HL-60 (cell line): Measurements from ENCODE around the gene DDR1.

Experiments used
- DNase-seq, 2 experiments: peaks; one replicate each; pipeline ENCODE4 v3.0.0-alpha.2; 2010 to 2020; ENCODE audit warnings: low read depth in 1 of 2, low spot score in 1 of 2
- H3K27ac ChIP-seq: fragments of 250-450 bp; sonication (Bioruptor Pico); replicated peaks from 2 replicates; pipeline ENCODE4 v1.5.1; 2020; ENCODE audit warnings: mild to moderate bottlenecking, moderate library complexity
- H3K27me3 ChIP-seq: fragments of 250-450 bp; sonication (Bioruptor Pico); 2 replicates; pipeline ENCODE4 v1.5.1; 2021; ENCODE audit warnings: mild to moderate bottlenecking, moderate library complexity; ENCODE audit not compliant: insufficient read depth, poor library complexity, severe bottlenecking
- H3K4me3 ChIP-seq: replicated peaks from 2 replicates; pipeline ENCODE4 v1.5.1; 2011; ENCODE audit warnings: mild to moderate bottlenecking, control low read depth, low read length; ENCODE audit not compliant: insufficient read depth
- CTCF ChIP-seq: IDR thresholded peaks from one replicate; pipeline ENCODE4 v1.5.1; 2011; ENCODE audit warnings: low read length, control low read depth, inconsistent platforms; ENCODE audit not compliant: insufficient read depth
- GABPA ChIP-seq: IDR thresholded peaks from 2 replicates; pipeline ENCODE4 v1.6.1; 2012; ENCODE audit warnings: low read depth
- POLR2AphosphoS5 ChIP-seq: IDR thresholded peaks from 2 replicates; pipeline ENCODE4 v1.6.1; 2012; ENCODE audit warnings: low read depth
- REST ChIP-seq: IDR thresholded peaks from 2 replicates; pipeline ENCODE4 v1.6.1; 2012; ENCODE audit warnings: low read depth; ENCODE audit not compliant: insufficient replicate concordance
- SPI1 ChIP-seq: IDR thresholded peaks from 2 replicates; pipeline ENCODE4 v1.6.1; 2012; ENCODE audit warnings: low read depth, mild to moderate bottlenecking, borderline replicate concordance

The DDR1 gene

GRCh38 chr6:30885999-30886896, 1.9 kb downstream of the DDR1 start:
- no peak for TF ChIP-seq CTCF
- TF ChIP-seq REST: no peak
- TF ChIP-seq POLR2AphosphoS5: no peak
- TF ChIP-seq SPI1: no peak
- TF ChIP-seq GABPA: no peak
- DNase-seq: no peak
- H3K4me3 ChIP-seq: no peak overlapping the region
- peaks cover 43% of the 10 kb centered on the region for H3K27me3 ChIP-seq
- no peak overlapping the region for H3K27ac ChIP-seq

- H3K27ac ChIP-seq: no peak overlapping the region
- no peak for DNase-seq
- no peak overlapping the region for H3K4me3 ChIP-seq
- TF ChIP-seq CTCF: no peak
- TF ChIP-seq POLR2AphosphoS5: no peak
- no peak for TF ChIP-seq REST
- TF ChIP-seq GABPA: no peak
- no peak for TF ChIP-seq SPI1
- peaks cover 38% of the 10 kb centered on the region for H3K27me3 ChIP-seq
These were observed 2.6 kb downstream of the DDR1 start for GRCh38 chr6:30886897-30887255.

GRCh38 chr6:30887901-30888815, 3.8 kb downstream of the DDR1 start:
- TF ChIP-seq GABPA: no peak
- Histone ChIP-seq H3K27ac (no peak overlapping the region), H3K4me3 (no peak overlapping the region), H3K27me3 (peaks cover 34% of the 10 kb centered on the region)
- DNase-seq: no peak

GRCh38 chr6:30888816-30889495, 4.6 kb downstream of the DDR1 start:
- H3K27ac ChIP-seq: no peak overlapping the region

More at GRCh38 chr6:30888816-30889495, 4.6 kb downstream of the DDR1 start:
- TF ChIP-seq GABPA: no peak
- TF ChIP-seq REST: no peak
- TF ChIP-seq POLR2AphosphoS5: no peak
- TF ChIP-seq SPI1: no peak
- DNase-seq: no peak
- Histone ChIP-seq H3K4me3 (no peak overlapping the region), H3K27me3 (peaks cover 26% of the 10 kb centered on the region)
